HPDE6-E6E7 (cell line): ENCODE data around the gene DDI2.
"Not testable (repeated sequence)": the region's sequence is repeated elsewhere in the genome, so short reads cannot be mapped to it uniquely, and the experiment has no call there.

ENCODE experiments used
- DNase-seq: peaks from one replicate; pipeline ENCODE4 v3.0.0; 2011; ENCODE audit warnings: missing footprints; ENCODE audit errors: extremely low spot score

The DDI2 gene

DNA sequence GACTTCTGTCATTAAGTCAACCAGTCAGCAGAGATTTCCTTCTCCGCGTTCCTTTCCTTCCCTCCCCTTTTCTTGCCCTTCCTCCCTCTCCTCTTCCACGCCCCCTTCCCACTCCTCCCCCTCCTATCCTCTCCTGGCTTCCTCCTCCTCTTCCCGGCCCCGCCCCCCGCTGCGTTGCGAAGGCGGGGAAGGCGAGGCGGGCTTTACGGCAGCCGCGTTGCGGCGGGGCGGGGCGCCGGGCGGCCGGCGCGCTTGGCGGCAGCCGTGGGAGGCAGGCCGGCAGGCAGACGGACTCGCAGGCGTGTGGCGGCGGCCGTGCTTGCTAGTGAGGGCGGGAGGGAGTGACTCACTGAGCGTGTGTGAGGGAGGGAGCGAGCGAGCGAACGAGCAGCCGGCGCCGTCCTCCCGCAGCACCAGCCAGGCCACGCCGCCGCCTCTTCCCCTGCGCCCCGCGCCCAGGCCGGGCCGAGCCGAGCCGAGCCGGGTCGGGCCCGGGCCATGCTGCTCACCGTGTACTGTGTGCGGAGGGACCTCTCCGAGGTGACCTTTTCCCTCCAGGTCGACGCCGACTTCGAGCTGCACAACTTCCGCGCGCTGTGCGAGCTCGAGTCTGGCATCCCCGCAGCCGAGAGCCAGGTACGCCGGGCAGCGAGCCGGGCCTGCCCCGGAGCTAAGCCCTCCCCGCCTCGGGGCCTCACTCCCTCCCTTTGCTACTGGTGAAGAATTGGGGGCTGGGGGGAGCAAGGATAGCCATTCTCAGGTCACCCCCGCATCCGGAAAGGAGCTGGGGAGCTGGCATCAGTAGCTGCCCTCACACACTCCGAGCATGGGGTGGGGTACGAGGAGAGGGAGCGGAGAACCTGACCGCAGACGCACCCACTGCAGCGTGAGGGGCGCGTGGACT is at the start of gene DDI2:
DDI2 (plus strand) TSS at position 286 of the 904 bp plus-strand sequence; CDS start at position 499, 213 bp downstream.
- DNase-seq: peak; percentile 89

GRCh38 chr1:15568387-15569073 is 48.7 kb upstream of the DDI2 start:
- no peak for DNase-seq

DNA sequence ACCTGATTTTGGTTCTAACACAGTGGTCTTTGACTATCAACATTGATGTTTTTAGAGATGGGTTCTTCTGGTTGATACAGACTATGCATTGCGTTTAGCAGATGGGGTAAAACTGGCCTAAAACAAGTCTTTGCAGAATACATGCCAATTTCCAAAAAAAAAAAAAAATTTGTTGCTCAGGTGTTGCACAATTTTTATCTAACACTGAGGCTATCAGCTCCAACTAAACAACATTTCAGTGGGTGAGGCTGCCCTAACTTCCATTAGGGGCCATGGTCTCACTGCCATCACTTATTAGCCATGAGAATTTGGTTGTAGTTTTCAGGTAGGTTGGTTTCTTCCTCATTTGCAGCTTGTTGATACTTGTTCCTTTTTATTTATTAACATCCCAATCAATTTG is 46.4 kb upstream of the DDI2 start:
- DNase-seq: no peak

GRCh38 chr1:15571266-15571665 is 46.0 kb upstream of the DDI2 start:
- no peak for DNase-seq

DNA sequence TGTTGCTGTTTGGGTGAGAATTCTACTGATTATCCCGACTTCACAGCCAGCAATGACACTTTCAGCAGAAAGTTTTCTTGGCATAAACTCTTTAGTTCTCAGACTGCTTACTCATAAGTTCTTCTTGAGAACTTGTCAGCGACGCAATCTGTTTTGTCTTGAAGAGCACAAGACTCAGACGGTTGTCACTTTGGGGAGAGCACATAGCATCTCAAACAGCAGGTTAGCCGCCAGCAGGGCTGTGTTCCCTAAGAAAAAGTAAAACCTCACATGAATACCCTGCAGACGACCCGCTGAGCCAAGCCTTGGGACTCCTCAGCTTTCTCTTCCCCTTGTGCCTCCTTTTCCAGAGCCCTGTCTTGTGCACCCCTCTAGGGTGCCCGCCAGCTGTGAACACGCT is 43.8 kb upstream of the DDI2 start:
- no peak for DNase-seq

DNA sequence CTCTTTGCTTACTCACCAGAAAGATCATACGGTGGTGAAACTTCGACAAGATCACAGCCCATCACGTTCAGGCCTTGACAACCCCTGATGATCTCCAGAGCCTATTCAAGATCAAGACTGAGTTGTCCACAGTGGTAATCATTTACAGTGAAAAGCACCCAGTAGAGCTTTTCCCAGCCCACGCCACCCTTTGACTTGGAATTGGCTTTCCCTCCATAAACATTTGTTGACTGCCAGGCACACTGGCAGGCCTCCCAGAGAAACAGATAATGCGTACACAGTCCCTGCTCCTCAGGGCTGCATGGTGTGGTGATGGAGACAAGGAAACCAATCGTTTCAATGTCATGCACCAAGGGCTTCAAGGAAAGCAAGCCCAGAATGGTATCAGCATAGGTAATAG is 42.5 kb upstream of the DDI2 start:
- no peak for DNase-seq

- no peak for DNase-seq
Observed at GRCh38 chr1:15575549-15576150, 41.6 kb upstream of the DDI2 start.

DNA sequence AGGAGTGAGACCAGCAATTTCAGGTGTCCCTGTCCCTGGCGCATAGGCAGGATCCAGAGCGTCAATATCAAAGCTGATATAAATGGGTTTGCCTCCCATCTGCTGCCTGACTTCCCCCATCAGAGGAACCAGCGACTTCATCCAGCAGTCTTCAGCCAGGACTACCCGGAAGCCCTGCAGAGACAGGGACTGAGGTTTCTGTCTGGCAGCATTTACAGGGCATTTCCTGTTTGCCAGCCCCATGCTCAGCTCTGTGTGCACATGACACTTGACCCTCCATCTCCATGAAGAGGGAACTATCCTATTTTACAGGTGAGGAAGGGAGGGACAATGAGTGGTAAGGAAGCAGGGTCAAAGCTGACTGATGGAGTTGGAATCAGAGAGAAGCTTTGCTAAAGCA is 39.6 kb upstream of the DDI2 start:
- no peak for DNase-seq

- DNase-seq: no peak
Observed at GRCh38 chr1:15578921-15579682, 38.2 kb upstream of the DDI2 start.

DNA sequence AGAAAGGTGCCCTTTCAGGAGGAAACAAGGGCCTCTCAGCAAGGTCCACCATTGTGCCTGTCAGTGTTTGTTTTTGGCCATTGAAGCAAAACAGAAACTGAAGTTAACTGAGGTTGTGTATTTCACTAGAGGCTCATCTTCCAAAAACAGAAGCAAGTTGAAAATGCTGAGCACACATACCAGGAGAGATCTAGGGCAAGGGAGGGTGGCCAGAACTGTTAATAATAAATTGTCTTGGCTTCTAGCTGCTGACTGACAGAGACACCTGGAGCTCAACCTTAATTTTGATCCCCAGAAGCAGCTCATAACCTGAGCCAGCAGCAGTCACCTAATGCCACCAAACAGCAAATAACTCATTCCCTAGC is 37.6 kb upstream of the DDI2 start:
- no peak for DNase-seq

- DNase-seq: no peak
Observed at GRCh38 chr1:15583016-15583706, 34.1 kb upstream of the DDI2 start.

- peak; percentile 44 for DNase-seq
Observed at GRCh38 chr1:15584489-15585363, 32.5 kb upstream of the DDI2 start, which contains the start of gene AGMAT. AGMAT (minus strand) TSS chr1:15585051; CDS start chr1:15584967, 84 bp downstream.

GRCh38 chr1:15592285-15592684 is 25.0 kb upstream of the DDI2 start:
- DNase-seq: no peak

DNA sequence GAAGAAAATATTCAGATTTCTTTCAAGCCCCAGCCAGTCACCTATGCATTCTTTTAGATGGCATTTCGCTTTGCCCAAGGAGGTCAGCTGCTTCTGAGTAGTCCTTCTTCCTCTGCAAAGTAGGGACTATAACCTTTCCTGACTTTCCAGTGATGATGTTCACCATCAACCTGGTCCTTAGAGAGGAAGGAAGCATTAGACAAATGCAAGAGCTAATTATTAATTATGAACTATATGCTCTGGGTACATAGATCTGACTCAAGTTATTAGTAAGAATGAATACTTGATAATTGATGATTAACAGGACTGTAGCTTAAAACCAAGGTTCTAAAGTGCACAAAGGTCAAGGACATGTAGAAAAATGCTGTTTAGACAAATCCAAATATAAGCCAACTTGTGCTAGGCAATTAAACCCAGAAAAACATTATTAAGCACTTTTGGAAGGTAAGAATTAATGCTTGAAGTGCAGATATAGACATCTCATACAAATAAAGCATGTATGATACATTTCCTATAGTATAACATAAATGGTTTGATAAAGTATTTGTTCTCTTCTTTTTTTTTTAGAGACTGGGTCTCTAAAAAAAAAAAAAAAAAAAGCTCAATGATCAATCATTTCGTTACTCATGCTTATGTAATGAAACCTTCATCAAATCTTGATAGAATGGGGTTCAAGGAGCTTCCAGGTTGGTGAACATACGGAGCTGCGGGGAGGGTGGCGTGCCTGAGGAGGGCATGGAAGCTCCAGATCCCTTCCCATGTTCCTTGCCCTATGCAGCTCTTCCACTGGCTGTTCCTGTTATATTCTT is 21.2 kb upstream of the DDI2 start:
- DNase-seq: no peak

DNA sequence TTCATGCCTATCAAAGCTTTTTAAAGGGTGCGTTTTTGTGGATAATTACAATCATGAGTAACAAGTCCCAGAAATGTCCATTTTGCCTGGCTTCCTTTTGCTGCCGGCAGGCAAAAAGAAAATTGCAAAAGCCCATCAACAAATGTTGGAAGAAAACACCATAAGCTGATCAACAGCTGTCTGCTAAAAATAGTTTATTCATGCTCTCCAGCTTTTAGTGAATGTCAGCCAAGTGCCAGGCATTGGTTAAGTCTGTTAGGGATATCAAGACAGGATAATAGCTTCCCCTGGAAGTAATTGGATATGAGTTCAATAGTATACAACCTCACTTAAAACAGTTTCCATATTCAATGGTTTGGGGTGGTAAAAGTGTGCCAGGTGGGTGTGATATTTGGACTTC is 18.8 kb upstream of the DDI2 start:
- no peak for DNase-seq

DNA sequence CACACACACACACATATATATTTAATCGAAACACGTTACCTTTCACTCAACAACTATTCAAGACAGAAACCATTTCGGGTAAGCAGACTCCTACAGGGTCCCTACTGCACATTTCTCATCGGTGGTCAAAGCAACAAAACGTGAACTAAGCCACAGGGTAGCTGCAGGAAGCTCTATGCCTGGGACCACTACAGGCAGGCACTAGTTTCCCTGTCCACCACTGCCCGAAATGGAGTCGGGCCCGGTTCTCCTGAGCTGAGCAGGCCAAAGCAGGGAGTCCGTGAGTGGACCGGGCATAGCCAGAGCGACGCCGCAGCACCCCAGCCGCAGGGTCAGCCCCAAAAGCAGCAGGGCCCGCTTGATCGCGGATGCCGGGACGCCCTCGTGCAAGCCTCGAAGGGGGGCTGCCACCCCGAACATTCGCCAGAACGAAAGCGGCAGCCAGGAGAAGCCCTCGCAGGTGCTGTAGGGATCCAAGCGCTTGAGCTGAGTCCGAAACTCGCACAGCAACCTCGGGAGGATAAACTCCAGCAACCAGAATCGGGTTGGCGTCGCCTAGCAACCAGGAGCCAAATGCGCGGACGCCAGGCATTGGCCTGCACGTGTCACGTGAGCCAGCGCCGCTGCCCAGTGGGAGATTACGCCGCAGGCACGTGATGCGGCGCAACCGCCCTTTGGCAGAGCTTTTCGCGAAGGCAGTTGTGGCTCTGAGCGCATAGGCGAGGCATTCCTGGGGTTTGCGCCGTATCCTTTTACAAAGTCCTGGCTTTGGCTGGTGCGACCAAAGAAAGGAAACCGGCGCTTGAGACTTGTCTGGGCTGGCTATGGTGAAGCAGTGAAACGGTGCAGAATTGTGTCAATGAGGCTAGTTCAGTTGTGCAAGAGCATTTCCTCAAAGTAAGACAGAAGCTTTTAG is 13.9 kb upstream of the DDI2 start:
- DNase-seq: peak; percentile 98

DNA sequence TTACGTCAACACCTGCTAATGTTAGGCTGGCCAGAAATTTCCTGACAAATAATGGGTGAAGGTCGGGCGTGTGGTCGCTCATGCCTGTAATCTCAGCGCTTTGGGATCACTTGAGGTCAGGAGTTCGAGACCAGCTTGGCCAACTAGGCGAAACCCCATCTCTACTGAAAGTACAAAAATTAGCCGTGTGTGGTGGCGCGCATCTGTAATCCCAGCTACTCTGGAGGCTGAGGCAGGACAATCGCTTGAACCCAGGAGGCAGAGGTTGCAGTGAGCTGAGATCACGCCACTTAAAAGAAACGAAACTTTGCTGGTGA is 13.3 kb upstream of the DDI2 start:
- not testable (repeated sequence) for DNase-seq

DNA sequence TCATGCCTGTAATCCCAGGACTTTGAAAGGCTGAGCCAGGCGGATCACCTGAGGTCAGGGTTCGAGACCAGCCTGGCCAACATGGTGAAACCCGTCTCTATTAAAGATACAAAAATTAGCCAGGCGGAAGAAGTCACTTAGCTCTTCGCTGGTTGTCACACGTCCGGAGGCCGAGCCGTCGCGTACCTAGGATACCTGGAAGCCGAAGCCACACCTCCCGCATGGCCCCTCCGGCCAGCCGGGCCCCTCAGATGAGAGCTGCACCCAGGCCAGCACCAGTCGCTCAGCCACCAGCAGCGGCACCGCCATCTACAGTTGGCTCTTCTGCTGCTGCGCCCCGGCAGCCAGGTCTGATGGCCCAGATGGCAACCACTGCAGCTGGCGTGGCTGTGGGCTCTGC is 12.9 kb upstream of the DDI2 start:
- DNase-seq: not testable (repeated sequence)
